GM10266 (cell line): ENCODE results near the gene ERC2.

Experiments used
- DNase-seq: peaks from one replicate; pipeline ENCODE4 v3.0.0; 2012; ENCODE audit errors: extremely low spot score
- CTCF ChIP-seq: IDR thresholded peaks from 2 replicates; pipeline ENCODE4 v1.5.1; 2012; ENCODE audit warnings: mild to moderate bottlenecking, low read depth; ENCODE audit not compliant: control insufficient read depth, insufficient read depth; ENCODE audit errors: missing control alignments

ERC2 gene

DNA sequence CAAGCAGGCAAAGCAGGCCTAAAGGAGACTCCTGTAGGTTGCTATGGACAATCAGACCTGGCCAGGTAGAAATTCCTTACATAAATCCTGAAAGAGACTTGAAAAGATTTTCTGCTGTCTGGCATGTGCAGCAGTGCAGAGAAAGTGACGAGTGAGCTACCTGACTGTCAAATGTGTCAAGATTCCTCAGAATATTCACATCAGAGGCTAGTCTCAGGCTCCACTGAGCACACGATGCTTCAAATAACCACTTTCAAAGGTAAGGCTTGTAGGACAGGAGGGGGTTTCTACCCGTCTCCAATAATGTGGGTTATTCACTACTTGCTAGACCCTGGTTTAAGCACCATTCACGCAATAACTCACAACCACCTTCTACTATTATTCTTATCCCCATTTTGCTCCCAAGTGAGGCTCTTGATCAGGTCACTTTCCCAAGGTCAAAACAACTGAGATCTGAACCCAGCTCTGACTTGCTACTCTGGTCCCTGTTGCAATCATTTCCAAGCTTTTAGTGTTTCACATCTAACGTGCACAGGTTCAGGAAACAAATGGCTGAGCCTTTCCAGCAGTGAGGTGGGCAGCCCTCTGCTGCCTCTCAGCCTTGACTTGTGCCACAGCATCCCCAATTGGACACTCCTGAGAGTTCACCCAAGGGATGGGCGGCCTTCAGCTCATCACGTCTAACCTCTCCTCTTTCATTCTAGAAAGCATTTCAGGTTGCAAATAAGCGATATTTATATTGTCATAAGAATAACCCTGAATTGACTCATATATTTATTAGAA lies 651.3 kb downstream of the ERC2 start:
- TF ChIP-seq CTCF: no peak
- no peak for DNase-seq

GRCh38 chr3:55815262-55815661 lies 653.0 kb downstream of the ERC2 start:
- no peak for DNase-seq
- no peak for TF ChIP-seq CTCF

DNA sequence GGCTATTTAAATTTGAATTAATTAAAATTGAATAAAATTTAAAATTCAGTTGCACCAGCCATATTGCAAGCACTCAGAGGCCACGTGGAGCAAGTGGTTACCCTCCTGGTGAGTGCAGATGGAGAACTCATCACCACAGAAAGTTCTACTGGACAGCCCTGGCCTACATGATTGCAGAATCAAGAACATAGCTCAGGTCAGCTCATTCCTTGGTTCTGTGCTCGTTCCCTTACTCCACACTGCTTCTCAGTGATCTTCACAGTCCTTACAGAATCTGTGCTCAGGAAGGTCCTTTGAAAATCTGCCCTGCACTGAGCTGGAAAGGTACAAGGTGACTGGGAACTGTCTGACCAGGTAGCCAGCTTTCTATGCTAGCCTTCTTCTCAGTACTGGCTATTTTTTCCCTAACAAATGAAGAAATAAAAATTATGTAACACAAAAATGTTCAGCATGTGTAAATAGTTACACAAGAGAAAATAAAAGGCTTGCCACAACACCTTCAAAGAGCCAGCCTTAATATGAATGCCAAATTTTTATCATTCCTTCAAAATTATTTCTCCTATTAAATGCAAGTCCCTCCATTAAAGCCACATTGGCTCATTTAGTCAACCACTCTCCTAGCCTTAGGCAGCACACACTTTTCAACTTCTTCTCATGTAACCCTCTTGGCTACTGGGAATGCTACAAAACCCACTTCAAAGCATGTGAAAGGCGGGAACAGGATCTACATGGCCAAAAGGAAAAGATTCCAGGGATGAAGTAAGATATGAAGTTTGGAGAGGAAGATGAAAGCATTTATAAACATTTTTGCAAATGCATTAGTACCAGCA lies 654.8 kb downstream of the ERC2 start:
- TF ChIP-seq CTCF: no peak
- no peak for DNase-seq

- no peak for TF ChIP-seq CTCF
- no peak for DNase-seq
These were observed 655.8 kb downstream of the ERC2 start for GRCh38 chr3:55812394-55813013.

GRCh38 chr3:55807210-55807609 lies 661.1 kb downstream of the ERC2 start:
- DNase-seq: no peak

DNA sequence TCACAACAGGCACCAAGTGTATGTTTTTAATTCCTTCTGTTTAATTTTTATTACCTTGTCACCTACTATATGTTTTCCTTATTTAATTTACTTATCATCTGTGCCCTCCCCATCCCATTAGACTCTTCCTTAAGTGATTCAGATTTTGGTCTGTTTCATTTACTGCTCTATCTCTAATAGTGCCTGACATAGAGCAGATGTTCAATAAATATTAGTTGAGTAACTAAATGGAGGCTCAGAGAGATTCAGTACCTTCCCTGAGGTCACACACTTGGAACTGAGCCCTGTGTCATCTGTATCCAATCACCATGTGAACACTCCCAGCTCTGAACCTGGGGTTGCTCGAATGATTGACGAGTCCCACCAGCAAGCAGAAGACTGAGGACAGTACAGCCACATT lies 663.1 kb downstream of the ERC2 start:
- no peak for DNase-seq
- no peak for TF ChIP-seq CTCF

More at GRCh38 chr3:55807210-55807609, 661.1 kb downstream of the ERC2 start:
- TF ChIP-seq CTCF: no peak
